ENCODE data around the gene ABCA12. TPM values are rescaled to one million over a fixed set of nuclear protein-coding genes. Genes with fewer than 3 reads are reported as not detected.

The ABCA12 gene
- total RNA-seq, 1 experiment from 2014 or later: 0.03 TPM

- Histone ChIP-seq H3K9me3 (ENCODE audit: control insufficient read depth, insufficient read depth, low read depth, low read length) (no peaks in the 10 kb centered on the region), H3K4me3 (ENCODE audit: low read depth in 2 of 2, low read length in 2 of 2) (no peak overlapping the region), H3K27me3 (ENCODE audit: control insufficient read depth, insufficient read depth, low read length) (no peaks in the 10 kb centered on the region), H3K4me1 (ENCODE audit: control insufficient read depth, insufficient read depth, low read length) (no peaks in the 10 kb centered on the region), H3K36me3 (ENCODE audit: control insufficient read depth, insufficient read depth, low read length) (no peaks in the 10 kb centered on the region), H3K27ac (ENCODE audit: low read length) (no peak overlapping the region)
- in situ Hi-C loops (cut with HindIII; ENCODE audit: low pct_unique_long_range_greater_than_20kb, low sequenced_read_pairs) (no loop called here), intact Hi-C loops (cut with micrococcal nuclease; ENCODE audit: unreplicated experiment) (no loop called here)
- DNase-seq (ENCODE audit: low read depth, low spot score) (no peak), ATAC-seq (no peak)
- ChIA-PET POLR2A (no interaction called here), CTCF (no interaction called here)
- no TSS peak for BruUV-seq (replicated peaks)
- no peak for TF ChIP-seq REST (IDR thresholded peaks at IDR 0.05; ENCODE audit: insufficient read depth in 1 of 2, low read depth in 2 of 2, low read length in 1 of 2)
- no peak for TF ChIP-seq POLR2AphosphoS5 (IDR thresholded peaks at IDR 0.05; ENCODE audit: low read depth, low read length)
- no peak for TF ChIP-seq TCF7L2 (IDR thresholded peaks at IDR 0.05; ENCODE audit: low read depth, low read length)
- no peak for TF ChIP-seq CTCF (IDR thresholded peaks at IDR 0.05)
- no peak for TF ChIP-seq SIN3A (IDR thresholded peaks at IDR 0.05; ENCODE audit: borderline replicate concordance, insufficient read depth, low read depth, low read length)
Measured at GRCh38 chr2:215049341-215049740, 89.1 kb downstream of the ABCA12 start.

DNA sequence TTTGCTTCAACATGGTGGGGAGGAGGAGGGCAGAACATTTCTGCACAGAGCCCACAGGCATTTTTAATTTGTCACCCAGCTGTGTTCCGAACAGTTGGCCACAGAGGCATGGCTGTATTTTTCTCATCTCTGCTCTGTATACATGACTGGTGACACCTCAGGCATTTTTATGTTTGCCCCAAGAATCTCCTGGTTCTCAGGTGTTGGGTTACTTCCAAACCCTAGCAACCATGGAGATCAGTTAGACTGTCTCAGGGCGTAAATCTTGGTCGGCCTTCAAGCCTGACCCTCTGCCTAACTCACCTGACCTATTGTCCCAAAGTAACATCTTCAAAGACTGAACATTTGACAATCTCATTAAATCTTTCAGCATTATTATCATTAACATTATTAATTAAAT lies 100.0 kb downstream of the ABCA12 start:
- no TSS peak for BruUV-seq (replicated peaks)
- Histone ChIP-seq H3K4me1 (ENCODE audit: control insufficient read depth, insufficient read depth, low read length) (no peaks in the 10 kb centered on the region), H3K9me3 (ENCODE audit: control insufficient read depth, insufficient read depth, low read depth, low read length) (no peaks in the 10 kb centered on the region), H3K27me3 (ENCODE audit: control insufficient read depth, insufficient read depth, low read length) (no peaks in the 10 kb centered on the region), H3K4me3 (ENCODE audit: low read depth in 2 of 2, low read length in 2 of 2) (no peak overlapping the region), H3K27ac (ENCODE audit: low read length) (no peak overlapping the region), H3K36me3 (ENCODE audit: control insufficient read depth, insufficient read depth, low read length) (no peaks in the 10 kb centered on the region)
- POLR2A ChIA-PET: no interaction called here
- intact Hi-C loops (cut with micrococcal nuclease; ENCODE audit: unreplicated experiment): no loop called here
- DNase-seq (ENCODE audit: low read depth, low spot score) (no peak), ATAC-seq (no peak)
- in situ Hi-C loops (cut with HindIII; ENCODE audit: low pct_unique_long_range_greater_than_20kb, low sequenced_read_pairs): no loop called here
- TF ChIP-seq SIN3A (IDR thresholded peaks at IDR 0.05; ENCODE audit: borderline replicate concordance, insufficient read depth, low read depth, low read length) (no peak), POLR2AphosphoS5 (IDR thresholded peaks at IDR 0.05; ENCODE audit: low read depth, low read length) (no peak), TCF7L2 (IDR thresholded peaks at IDR 0.05; ENCODE audit: low read depth, low read length) (no peak), CTCF (IDR thresholded peaks at IDR 0.05) (no peak), REST (IDR thresholded peaks at IDR 0.05; ENCODE audit: insufficient read depth in 1 of 2, low read depth in 2 of 2, low read length in 1 of 2) (no peak)
- CTCF ChIA-PET: no interaction called here

Measured in Panc1 (cell line).